Measurements from ENCODE around the gene PDZK1IP1. TPM values are rescaled to one million over a fixed set of nuclear protein-coding genes. Genes with fewer than 3 reads are reported as not detected.

PDZK1IP1 gene
- total RNA-seq, 6 experiments from 2014 or later: not detected

GRCh38 chr1:47229031-47229885 lies 39.4 kb upstream of the PDZK1IP1 start:
- H3K27ac Mint-ChIP-seq: no peak overlapping the region
- H3K4me1 Mint-ChIP-seq (ENCODE audit: low read depth): peaks cover 6% of the 10 kb centered on the region
- peaks cover 5% of the 10 kb centered on the region; the same call in 1 of the 2 replicates for H3K36me3 Mint-ChIP-seq (ENCODE audit: low read depth)
- no peak for DNase-seq
- TF ChIP-seq CTCF (IDR thresholded peaks at IDR 0.05): no peak
- H3K27me3 Mint-ChIP-seq (ENCODE audit: insufficient read depth): peaks cover 78% of the 10 kb centered on the region
- no peak overlapping the region for H3K4me3 Mint-ChIP-seq
- peaks cover 7% of the 10 kb centered on the region; the same call in 1 of the 2 replicates for H3K9me3 Mint-ChIP-seq

- no peak for DNase-seq
- Mint-ChIP-seq H3K27ac (no peak overlapping the region), H3K9me3 (peaks cover 7% of the 10 kb centered on the region; the same call in 1 of the 2 replicates), H3K4me1 (ENCODE audit: low read depth) (peaks cover 6% of the 10 kb centered on the region), H3K36me3 (ENCODE audit: low read depth) (peaks cover 5% of the 10 kb centered on the region; the same call in 1 of the 2 replicates), H3K27me3 (ENCODE audit: insufficient read depth) (peaks cover 71% of the 10 kb centered on the region), H3K4me3 (no peak overlapping the region)
- TF ChIP-seq CTCF (IDR thresholded peaks at IDR 0.05): no peak
Measured at GRCh38 chr1:47228644-47229030, 38.8 kb upstream of the PDZK1IP1 start.

GRCh38 chr1:47227341-47228232 lies 37.8 kb upstream of the PDZK1IP1 start:
- Mint-ChIP-seq H3K4me1 (ENCODE audit: low read depth) (peaks cover 6% of the 10 kb centered on the region), H3K4me3 (no peak overlapping the region), H3K9me3 (peaks cover 7% of the 10 kb centered on the region; the same call in 1 of the 2 replicates), H3K27me3 (ENCODE audit: insufficient read depth) (peaks cover 61% of the 10 kb centered on the region), H3K36me3 (ENCODE audit: low read depth) (peaks cover 5% of the 10 kb centered on the region; the same call in 1 of the 2 replicates), H3K27ac (no peak overlapping the region)
- no peak for TF ChIP-seq CTCF (IDR thresholded peaks at IDR 0.05)
- DNase-seq: no peak

GRCh38 chr1:47226839-47227215 lies 37.0 kb upstream of the PDZK1IP1 start:
- TF ChIP-seq CTCF (IDR thresholded peaks at IDR 0.05): no peak
- peaks cover 5% of the 10 kb centered on the region; the same call in 1 of the 2 replicates for H3K36me3 Mint-ChIP-seq (ENCODE audit: low read depth)
- H3K27ac Mint-ChIP-seq: no peak overlapping the region
- peaks cover 5% of the 10 kb centered on the region for H3K4me1 Mint-ChIP-seq (ENCODE audit: low read depth)
- peaks cover 57% of the 10 kb centered on the region for H3K27me3 Mint-ChIP-seq (ENCODE audit: insufficient read depth)
- no peak for DNase-seq
- H3K9me3 Mint-ChIP-seq: peaks cover 3% of the 10 kb centered on the region; the same call in 1 of the 2 replicates
- H3K4me3 Mint-ChIP-seq: no peak overlapping the region

GRCh38 chr1:47226121-47226838 lies 36.4 kb upstream of the PDZK1IP1 start:
- Mint-ChIP-seq H3K4me1 (ENCODE audit: low read depth) (no peaks in the 10 kb centered on the region; the same call in 1 of the 2 replicates), H3K27ac (no peak overlapping the region), H3K36me3 (ENCODE audit: low read depth) (0 out of 2 replicates have a peak, but pooled peaks cover under 1% of the 10 kb centered on the region), H3K4me3 (no peak overlapping the region), H3K9me3 (peaks cover under 1% of the 10 kb centered on the region; the same call in 1 of the 2 replicates), H3K27me3 (ENCODE audit: insufficient read depth) (peaks cover 52% of the 10 kb centered on the region)
- no peak for DNase-seq
- no peak for TF ChIP-seq CTCF (IDR thresholded peaks at IDR 0.05)

Measured in HFFc6 (cell line).